H9 (cell line): ENCODE data around the gene SIN3B. TPM values are rescaled to one million over a fixed set of nuclear protein-coding genes. Genes with fewer than 3 reads are reported as not detected.

ENCODE experiments used
- DNase-seq: peaks from one replicate; pipeline ENCODE4 v3.0.0-alpha.2; 2017
- H2AFZ ChIP-seq: one replicate; pipeline ENCODE4 v1.6.1; 2013; ENCODE audit warnings: mild to moderate bottlenecking, low read length, control low read depth, moderate library complexity
- H2AK5ac ChIP-seq: 2 replicates; pipeline ENCODE4 v1.6.1; 2013; ENCODE audit warnings: low read length, control low read depth, mixed read lengths; ENCODE audit not compliant: insufficient read length
- H2BK120ac ChIP-seq: one replicate; pipeline ENCODE4 v1.6.1; 2013; ENCODE audit warnings: low read depth, mild to moderate bottlenecking, low read length, control low read depth, inconsistent platforms; ENCODE audit not compliant: poor library complexity, severe bottlenecking
- H2BK12ac ChIP-seq: 2 replicates; pipeline ENCODE4 v1.6.1; 2013; ENCODE audit warnings: low read length, control low read depth, mixed read lengths, low read depth; ENCODE audit not compliant: insufficient read length
- H2BK15ac ChIP-seq: 2 replicates; pipeline ENCODE4 v1.6.1; 2013; ENCODE audit warnings: low read depth, low read length, control low read depth
- H2BK20ac ChIP-seq: one replicate; pipeline ENCODE4 v1.6.1; 2013; ENCODE audit warnings: low read depth, mild to moderate bottlenecking, low read length, control low read depth, inconsistent platforms; ENCODE audit not compliant: poor library complexity, severe bottlenecking
- H2BK5ac ChIP-seq: 2 replicates; pipeline ENCODE4 v1.6.1; 2013; ENCODE audit warnings: low read length, control low read depth, mixed read lengths; ENCODE audit not compliant: insufficient read length
- H3K14ac ChIP-seq: 2 replicates; pipeline ENCODE4 v1.6.1; 2013; ENCODE audit warnings: low read length, control low read depth; ENCODE audit not compliant: insufficient read depth
- H3K18ac ChIP-seq: 2 replicates; pipeline ENCODE4 v1.6.1; 2013; ENCODE audit warnings: low read depth, mild to moderate bottlenecking, mixed read lengths, low read length, control low read depth; ENCODE audit not compliant: insufficient read length
- H3K23ac ChIP-seq: 2 replicates; pipeline ENCODE4 v1.6.1; 2013; ENCODE audit warnings: low read length, control low read depth, mixed read lengths, low read depth; ENCODE audit not compliant: insufficient read length
- H3K23me2 ChIP-seq: 2 replicates; pipeline ENCODE4 v1.6.1; 2013; ENCODE audit warnings: low read depth, mild to moderate bottlenecking, mixed read lengths, low read length, control low read depth; ENCODE audit not compliant: insufficient read length, poor library complexity, severe bottlenecking
- H3K27ac ChIP-seq: 2 replicates; pipeline ENCODE4 v1.5.1; 2013; ENCODE audit warnings: low read length, control low read depth, mixed read lengths, low read depth; ENCODE audit not compliant: insufficient read length
- H3K27me3 ChIP-seq: 2 replicates; pipeline ENCODE4 v1.6.1; 2013; ENCODE audit warnings: low read length, control low read depth, inconsistent platforms; ENCODE audit not compliant: insufficient read depth
- H3K4ac ChIP-seq: 2 replicates; pipeline ENCODE4 v1.6.1; 2013; ENCODE audit warnings: low read depth, mild to moderate bottlenecking, control low read depth, inconsistent platforms, low read length, moderate library complexity
- H3K4me1 ChIP-seq: 2 replicates; pipeline ENCODE4 v1.6.1; 2013; ENCODE audit warnings: low read length, control low read depth, inconsistent platforms; ENCODE audit not compliant: insufficient read depth
- H3K4me2 ChIP-seq: 2 replicates; pipeline ENCODE4 v1.6.1; 2013; ENCODE audit warnings: low read length, control low read depth, mixed read lengths; ENCODE audit not compliant: insufficient read length, insufficient read depth
- H3K56ac ChIP-seq: 2 replicates; pipeline ENCODE4 v1.6.1; 2013; ENCODE audit warnings: low read depth, mild to moderate bottlenecking, mixed read lengths, low read length, control low read depth; ENCODE audit not compliant: insufficient read length
- H3K79me1 ChIP-seq: 2 replicates; pipeline ENCODE4 v1.6.1; 2013; ENCODE audit warnings: low read depth, mild to moderate bottlenecking, moderate library complexity, low read length, control low read depth, inconsistent platforms; ENCODE audit not compliant: insufficient read depth, poor library complexity, severe bottlenecking
- H3K79me2 ChIP-seq: 2 replicates; pipeline ENCODE4 v1.6.1; 2013; ENCODE audit warnings: low read length, control low read depth, inconsistent platforms; ENCODE audit not compliant: insufficient read depth
- H3K9ac ChIP-seq: 2 replicates; pipeline ENCODE4 v1.6.1; 2013; ENCODE audit warnings: low read length, control low read depth, mixed read lengths; ENCODE audit not compliant: insufficient read length; ENCODE audit errors: extremely low read depth
- H3K9me3 ChIP-seq: one replicate; pipeline ENCODE4 v1.6.1; 2013; ENCODE audit warnings: low read depth, low read length, inconsistent platforms; ENCODE audit not compliant: control insufficient read depth
- H3T11ph ChIP-seq: one replicate; pipeline ENCODE4 v1.6.1; 2013; ENCODE audit warnings: mild to moderate bottlenecking, low read length, control low read depth, inconsistent platforms
- H4K20me1 ChIP-seq: one replicate; pipeline ENCODE4 v1.6.1; 2013; ENCODE audit not compliant: control insufficient read depth, insufficient read length, insufficient read depth
- H4K5ac ChIP-seq: 2 replicates; pipeline ENCODE4 v1.6.1; 2013; ENCODE audit warnings: low read depth, mild to moderate bottlenecking, mixed read lengths, low read length, control low read depth; ENCODE audit not compliant: insufficient read length
- H4K8ac ChIP-seq: replicated peaks from 2 replicates; pipeline ENCODE4 v1.6.1; 2013; ENCODE audit warnings: low read length, control low read depth, mixed read lengths, low read depth; ENCODE audit not compliant: insufficient read length
- H4K91ac ChIP-seq: 2 replicates; pipeline ENCODE4 v1.6.1; 2013; ENCODE audit warnings: low read depth, mild to moderate bottlenecking, moderate library complexity, mixed read lengths, low read length, control low read depth; ENCODE audit not compliant: insufficient read length
- H3K27ac Mint-ChIP-seq, 3 experiments: 2 replicates in 2 of 3; 3 replicates in 1 of 3; pipeline ENCODE4 v1.8.0; 2020 to 2021; ENCODE audit warnings: mixed read lengths in 3 of 3, mild to moderate bottlenecking in 1 of 3, moderate library complexity in 1 of 3
- H3K27me3 Mint-ChIP-seq: 2 replicates; pipeline ENCODE4 v1.8.0; 2021; ENCODE audit warnings: low read depth, mild to moderate bottlenecking, moderate library complexity, mixed read lengths
- H3K36me3 Mint-ChIP-seq, 3 experiments: 2 replicates in 2 of 3; 3 replicates in 1 of 3; pipeline ENCODE4 v1.8.0; 2020 to 2021; ENCODE audit warnings: low read depth in 3 of 3, mixed read lengths in 3 of 3; ENCODE audit not compliant: insufficient read depth in 1 of 3
- H3K4me1 Mint-ChIP-seq, 2 experiments: 2 replicates each; pipeline ENCODE4 v1.8.0; 2020; ENCODE audit warnings: mixed read lengths in 2 of 2
- H3K4me3 Mint-ChIP-seq, 2 experiments: 2 replicates in 1 of 2; 3 replicates in 1 of 2; pipeline ENCODE4 v1.8.0; 2020 to 2021; ENCODE audit warnings: mild to moderate bottlenecking in 2 of 2, mixed read lengths in 2 of 2, moderate library complexity in 1 of 2
- H3K9me3 Mint-ChIP-seq, 2 experiments: 2 replicates in 1 of 2; 3 replicates in 1 of 2; pipeline ENCODE4 v1.8.0; 2020; ENCODE audit warnings: mild to moderate bottlenecking in 2 of 2, mixed read lengths in 2 of 2, moderate library complexity in 1 of 2
- WGBS: extraction: QIAGEN DNeasy Blood & Tissue Kit; methylation state at CpG from one replicate; pipeline ENCODE4 v1.1.7; 2013; ENCODE audit warnings: missing lambda C conversion rate, low lambda C conversion rate, mixed read lengths; ENCODE audit not compliant: insufficient read length; ENCODE audit errors: extremely low coverage; 5-methylcytosine and 5-hydroxymethylcytosine counted together
- total RNA-seq: library from RNA; stranded (reverse); gene quantifications from 2 replicates; pipeline ENCODE4 v1.2.1, GENCODE V29; 2021
- TF ChIP-seq, protein P1 (sequence below): fragments of 200-600 bp; sonication (generic); conservative IDR thresholded peaks from 3 replicates; pipeline ENCODE4 v1.8.0; 2021; ENCODE audit warnings: antibody characterized with exemption, mild to moderate bottlenecking

The SIN3B gene
- total RNA-seq, 1 experiment from 2014 or later, result 72.7 TPM

DNA sequence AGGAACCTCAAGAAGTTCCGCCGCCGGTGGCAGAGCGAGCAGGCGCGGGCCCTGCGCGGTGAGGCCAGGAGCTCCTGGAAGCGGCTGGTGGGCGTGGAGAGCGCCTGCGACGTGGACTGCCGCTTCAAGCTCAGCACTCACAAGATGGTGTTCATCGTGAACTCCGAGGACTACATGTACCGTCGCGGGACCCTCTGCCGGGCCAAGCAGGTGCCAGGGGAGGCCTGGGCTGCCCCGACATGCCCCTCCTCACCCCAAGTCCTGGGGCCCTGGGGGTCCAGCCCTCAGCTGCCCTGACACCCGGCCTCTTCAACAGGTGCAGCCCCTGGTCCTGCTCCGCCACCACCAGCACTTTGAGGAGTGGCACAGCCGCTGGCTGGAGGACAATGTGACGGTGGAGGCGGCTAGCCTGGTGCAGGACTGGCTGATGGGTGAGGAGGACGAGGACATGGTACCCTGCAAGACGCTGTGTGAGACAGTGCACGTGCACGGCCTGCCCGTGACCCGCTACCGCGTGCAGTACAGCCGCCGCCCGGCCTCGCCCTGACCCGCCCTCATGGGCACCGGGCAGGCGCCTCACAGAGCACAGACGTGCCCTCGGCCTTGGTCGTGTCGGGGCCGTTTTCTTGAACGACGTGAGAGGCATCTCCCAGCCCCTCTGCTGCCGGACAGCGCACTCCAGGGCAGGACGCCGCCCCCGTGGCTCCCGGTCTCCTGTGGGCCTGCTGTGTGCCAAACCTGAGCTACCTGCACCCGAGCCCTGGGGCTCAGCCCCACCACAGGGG lies 49.2 kb downstream of the SIN3B start:
- Histone ChIP-seq H2AK5ac (no peak overlapping the region), H3K27ac (no peak overlapping the region), H4K5ac (no peak overlapping the region), H3K4me2 (no peak overlapping the region), H3K9ac (no peak overlapping the region), H3K79me1 (peaks cover 2% of the 10 kb centered on the region), H4K20me1 (no peaks in the 10 kb centered on the region), H3K14ac (no peak overlapping the region; the same call in 1 of the 2 replicates), H4K91ac (no peak overlapping the region), H3K4me1 (no peaks in the 10 kb centered on the region), H3K23me2 (no peaks in the 10 kb centered on the region), H3K79me2 (peaks cover 5% of the 10 kb centered on the region; the same call in 1 of the 2 replicates), H3K9me3 (peaks cover 10% of the 10 kb centered on the region), H4K8ac (no peak overlapping the region), H3T11ph (no peak overlapping the region), H2BK120ac (no peak overlapping the region), H2AFZ (no peak overlapping the region), H3K4ac (no peak overlapping the region), H3K18ac (no peak overlapping the region), H2BK12ac (no peak overlapping the region), H3K23ac (no peak overlapping the region), H2BK5ac (no peak overlapping the region), H2BK15ac (no peak overlapping the region), H3K27me3 (no peaks in the 10 kb centered on the region), H3K56ac (no peak overlapping the region), H2BK20ac (no peak overlapping the region)
- H3K9me3 Mint-ChIP-seq, result peaks cover 26 to 37% of the 10 kb centered on the region in 2 experiments
- TF ChIP-seq, protein P1, sequence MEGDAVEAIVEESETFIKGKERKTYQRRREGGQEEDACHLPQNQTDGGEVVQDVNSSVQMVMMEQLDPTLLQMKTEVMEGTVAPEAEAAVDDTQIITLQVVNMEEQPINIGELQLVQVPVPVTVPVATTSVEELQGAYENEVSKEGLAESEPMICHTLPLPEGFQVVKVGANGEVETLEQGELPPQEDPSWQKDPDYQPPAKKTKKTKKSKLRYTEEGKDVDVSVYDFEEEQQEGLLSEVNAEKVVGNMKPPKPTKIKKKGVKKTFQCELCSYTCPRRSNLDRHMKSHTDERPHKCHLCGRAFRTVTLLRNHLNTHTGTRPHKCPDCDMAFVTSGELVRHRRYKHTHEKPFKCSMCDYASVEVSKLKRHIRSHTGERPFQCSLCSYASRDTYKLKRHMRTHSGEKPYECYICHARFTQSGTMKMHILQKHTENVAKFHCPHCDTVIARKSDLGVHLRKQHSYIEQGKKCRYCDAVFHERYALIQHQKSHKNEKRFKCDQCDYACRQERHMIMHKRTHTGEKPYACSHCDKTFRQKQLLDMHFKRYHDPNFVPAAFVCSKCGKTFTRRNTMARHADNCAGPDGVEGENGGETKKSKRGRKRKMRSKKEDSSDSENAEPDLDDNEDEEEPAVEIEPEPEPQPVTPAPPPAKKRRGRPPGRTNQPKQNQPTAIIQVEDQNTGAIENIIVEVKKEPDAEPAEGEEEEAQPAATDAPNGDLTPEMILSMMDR, result no peak
- peaks cover 59 to 80% (median 71%) of the 10 kb centered on the region in 3 experiments for H3K36me3 Mint-ChIP-seq
- no CpG with 5 or more reads among the region's 55 CpGs for WGBS
- no peaks in the 10 kb centered on the region for H3K4me1 Mint-ChIP-seq
- no peak overlapping the region for H3K27ac Mint-ChIP-seq
- DNase-seq, result no peak
- H3K4me3 Mint-ChIP-seq, result no peak overlapping the region
- peaks cover 5% of the 10 kb centered on the region for H3K27me3 Mint-ChIP-seq
